Sigmoid colon (tissue), 4 donors: ENCODE results near the gene TMC8.

Experiments used
- CTCF ChIP-seq, 4 experiments: fragments of 450-650 bp in 3 of 4; fragments of 200-600 bp in 1 of 4; IDR thresholded peaks; one replicate each; pipeline ENCODE4 v1.5.1; 2016 to 2019; ENCODE audit warnings: antibody characterized with exemption in 4 of 4, mild to moderate bottlenecking in 3 of 4, moderate library complexity in 2 of 4
- EP300 ChIP-seq, 4 donors: sonication (generic); formaldehyde crosslinking; IDR thresholded peaks; one replicate each; pipeline ENCODE4 v1.6.1; 2017; ENCODE audit warnings: antibody characterized with exemption in 4 of 4

DNA sequence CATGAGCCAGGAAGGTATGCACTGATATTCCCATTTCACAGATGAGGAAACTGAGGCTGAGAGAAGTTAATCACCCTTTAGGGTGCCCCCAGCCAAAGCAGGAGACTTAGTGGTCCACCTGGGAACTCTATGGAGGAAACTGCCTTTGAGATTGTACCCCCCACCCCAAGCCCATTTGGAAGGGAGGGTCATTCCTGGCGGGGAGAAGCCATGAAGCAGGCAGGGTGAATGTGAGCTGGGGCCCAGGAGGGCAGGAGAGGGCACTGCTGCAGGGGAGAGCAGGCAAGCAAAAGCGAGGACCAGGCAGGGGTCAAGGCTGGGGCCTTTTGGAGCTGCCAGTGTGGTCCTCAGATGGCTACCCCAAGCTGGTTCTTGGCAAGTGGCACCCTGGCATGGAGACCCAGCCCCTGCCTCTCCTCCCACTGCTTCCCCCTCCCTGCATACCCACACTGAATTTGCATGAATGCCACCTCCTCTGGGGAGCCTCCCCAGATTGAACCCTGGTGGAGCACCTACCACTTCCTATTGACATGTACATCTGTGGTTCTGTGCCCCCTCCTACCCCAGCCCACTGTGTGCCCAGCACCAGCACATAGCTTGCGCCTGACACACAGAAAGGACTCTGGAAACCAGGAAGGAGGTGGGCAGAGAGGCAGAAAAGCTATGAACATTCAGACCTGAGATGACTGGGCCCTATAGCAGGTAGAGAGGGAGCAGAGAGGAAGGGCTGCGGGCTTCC, 1.1 kb upstream of the TMC8 start:
- no peak for TF ChIP-seq CTCF (IDR thresholded peaks at IDR 0.05)
- TF ChIP-seq EP300 (IDR thresholded peaks at IDR 0.05) = no peak
